ENCODE results near the gene PGLYRP4.

DNA sequence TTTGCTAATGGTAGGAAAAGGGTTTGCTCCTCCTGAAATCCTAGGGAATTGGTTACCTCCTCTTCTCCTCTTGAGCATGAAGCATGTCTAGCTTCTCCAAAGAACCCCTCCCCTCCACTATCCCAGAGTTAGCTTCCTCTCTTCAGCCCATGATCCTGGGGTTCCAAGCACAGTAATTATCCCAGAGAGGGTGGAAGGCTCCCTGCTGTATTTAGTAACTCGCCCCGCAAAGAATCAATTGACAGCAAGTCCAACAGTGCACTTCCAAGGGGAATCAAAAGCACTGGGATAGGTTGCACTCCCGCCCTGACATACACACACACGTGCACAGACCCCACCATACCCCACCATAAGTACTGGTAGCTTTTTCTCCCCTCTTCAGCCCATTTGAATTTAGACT lies 39.1 kb upstream of the PGLYRP4 start:
- TF ChIP-seq POLR2A (IDR thresholded peaks at IDR 0.05): no peak
- TF ChIP-seq, protein P1, sequence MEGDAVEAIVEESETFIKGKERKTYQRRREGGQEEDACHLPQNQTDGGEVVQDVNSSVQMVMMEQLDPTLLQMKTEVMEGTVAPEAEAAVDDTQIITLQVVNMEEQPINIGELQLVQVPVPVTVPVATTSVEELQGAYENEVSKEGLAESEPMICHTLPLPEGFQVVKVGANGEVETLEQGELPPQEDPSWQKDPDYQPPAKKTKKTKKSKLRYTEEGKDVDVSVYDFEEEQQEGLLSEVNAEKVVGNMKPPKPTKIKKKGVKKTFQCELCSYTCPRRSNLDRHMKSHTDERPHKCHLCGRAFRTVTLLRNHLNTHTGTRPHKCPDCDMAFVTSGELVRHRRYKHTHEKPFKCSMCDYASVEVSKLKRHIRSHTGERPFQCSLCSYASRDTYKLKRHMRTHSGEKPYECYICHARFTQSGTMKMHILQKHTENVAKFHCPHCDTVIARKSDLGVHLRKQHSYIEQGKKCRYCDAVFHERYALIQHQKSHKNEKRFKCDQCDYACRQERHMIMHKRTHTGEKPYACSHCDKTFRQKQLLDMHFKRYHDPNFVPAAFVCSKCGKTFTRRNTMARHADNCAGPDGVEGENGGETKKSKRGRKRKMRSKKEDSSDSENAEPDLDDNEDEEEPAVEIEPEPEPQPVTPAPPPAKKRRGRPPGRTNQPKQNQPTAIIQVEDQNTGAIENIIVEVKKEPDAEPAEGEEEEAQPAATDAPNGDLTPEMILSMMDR (IDR thresholded peaks at IDR 0.05): no peak

All from adrenal gland (tissue), 5 donors.